Mesodermal cell (in vitro differentiated cells): Measurements from ENCODE around the gene TMEM244.
"Not testable (repeated sequence)": the region's sequence is repeated elsewhere in the genome, so short reads cannot be mapped to it uniquely, and the experiment has no call there.

Experiments
- H3K27ac ChIP-seq: 2 replicates; pipeline ENCODE4 v1.7.0; 2013; ENCODE audit warnings: mild to moderate bottlenecking, low read depth, low read length, moderate library complexity; ENCODE audit not compliant: severe bottlenecking
- H3K36me3 ChIP-seq: 2 replicates; pipeline ENCODE4 v1.7.1; 2013; ENCODE audit warnings: mild to moderate bottlenecking, low read length, moderate library complexity; ENCODE audit not compliant: control insufficient read depth, insufficient read depth
- H3K4me1 ChIP-seq: one replicate; pipeline ENCODE4 v1.7.1; 2013; ENCODE audit warnings: mild to moderate bottlenecking, low read length; ENCODE audit not compliant: insufficient read depth, control insufficient read depth, poor library complexity, severe bottlenecking
- H3K4me3 ChIP-seq: 2 replicates; pipeline ENCODE4 v1.7.0; 2013; ENCODE audit warnings: low read length, control low read depth, mild to moderate bottlenecking; ENCODE audit not compliant: insufficient read depth, poor library complexity, severe bottlenecking; ENCODE audit errors: extremely low read depth
- H3K9me3 ChIP-seq: 2 replicates; pipeline ENCODE4 v1.7.1; 2013; ENCODE audit warnings: mild to moderate bottlenecking, low read length, moderate library complexity; ENCODE audit not compliant: control insufficient read depth
- WGBS, 2 experiments: methylation state at CpG; one replicate each; pipeline ENCODE4 v1.1.5; 2013; ENCODE audit warnings: missing lambda C conversion rate in 2 of 2; ENCODE audit not compliant: insufficient coverage in 2 of 2; 5-methylcytosine and 5-hydroxymethylcytosine counted together

TMEM244 gene

DNA sequence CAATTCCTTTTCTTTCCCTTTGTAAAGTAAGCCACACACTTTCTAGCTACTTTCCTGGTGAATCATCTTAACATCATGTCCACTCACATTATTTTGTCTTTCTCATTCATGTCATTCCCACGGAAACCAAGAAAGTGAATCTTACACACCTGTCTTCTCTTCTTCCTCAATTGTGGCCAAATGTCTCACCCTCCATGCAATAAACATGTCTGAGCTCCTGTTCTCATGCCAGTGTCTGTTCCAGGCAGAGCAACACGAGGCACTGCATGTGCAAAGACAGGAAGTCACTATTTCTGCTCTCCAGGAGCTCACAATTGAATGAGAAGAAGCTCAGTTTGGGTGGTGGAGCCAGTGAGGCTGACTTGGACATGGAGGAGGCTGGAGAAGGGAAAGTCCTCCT is 29.0 kb upstream of the TMEM244 start:
- H3K9me3 ChIP-seq, result no peaks in the 10 kb centered on the region
- H3K27ac ChIP-seq, result no peak overlapping the region
- WGBS, 2 experiments, result 74 to 88% methylated on average over 2 of the region's 2 CpGs
- no peaks in the 10 kb centered on the region for H3K36me3 ChIP-seq
- H3K4me1 ChIP-seq, result peaks cover 6% of the 10 kb centered on the region
- H3K4me3 ChIP-seq, result no peak overlapping the region

DNA sequence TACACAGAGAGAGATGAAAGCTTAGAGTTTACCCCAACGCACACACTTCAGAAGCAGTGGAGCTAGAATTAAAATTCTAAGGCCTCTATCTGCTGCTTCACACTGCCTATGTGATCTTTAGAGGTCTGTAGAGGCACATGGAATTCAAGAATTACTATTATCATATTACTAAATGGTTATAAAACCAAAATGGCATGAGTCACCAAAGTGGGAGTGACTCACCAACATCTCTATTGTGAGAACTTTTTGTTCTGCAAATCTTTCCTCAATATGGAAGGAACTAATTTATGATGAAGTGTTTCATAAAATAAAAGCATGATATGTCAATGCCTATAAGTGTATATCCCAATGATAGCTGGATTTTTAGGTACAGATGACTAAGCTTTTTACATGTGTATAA is 28.5 kb upstream of the TMEM244 start:
- H3K27ac ChIP-seq, result no peak overlapping the region
- H3K4me1 ChIP-seq, result peaks cover 6% of the 10 kb centered on the region
- WGBS, 2 experiments, result no CpG with 5 or more reads among the region's 1 CpG
- H3K36me3 ChIP-seq, result no peaks in the 10 kb centered on the region
- no peaks in the 10 kb centered on the region for H3K9me3 ChIP-seq
- no peak overlapping the region for H3K4me3 ChIP-seq

DNA sequence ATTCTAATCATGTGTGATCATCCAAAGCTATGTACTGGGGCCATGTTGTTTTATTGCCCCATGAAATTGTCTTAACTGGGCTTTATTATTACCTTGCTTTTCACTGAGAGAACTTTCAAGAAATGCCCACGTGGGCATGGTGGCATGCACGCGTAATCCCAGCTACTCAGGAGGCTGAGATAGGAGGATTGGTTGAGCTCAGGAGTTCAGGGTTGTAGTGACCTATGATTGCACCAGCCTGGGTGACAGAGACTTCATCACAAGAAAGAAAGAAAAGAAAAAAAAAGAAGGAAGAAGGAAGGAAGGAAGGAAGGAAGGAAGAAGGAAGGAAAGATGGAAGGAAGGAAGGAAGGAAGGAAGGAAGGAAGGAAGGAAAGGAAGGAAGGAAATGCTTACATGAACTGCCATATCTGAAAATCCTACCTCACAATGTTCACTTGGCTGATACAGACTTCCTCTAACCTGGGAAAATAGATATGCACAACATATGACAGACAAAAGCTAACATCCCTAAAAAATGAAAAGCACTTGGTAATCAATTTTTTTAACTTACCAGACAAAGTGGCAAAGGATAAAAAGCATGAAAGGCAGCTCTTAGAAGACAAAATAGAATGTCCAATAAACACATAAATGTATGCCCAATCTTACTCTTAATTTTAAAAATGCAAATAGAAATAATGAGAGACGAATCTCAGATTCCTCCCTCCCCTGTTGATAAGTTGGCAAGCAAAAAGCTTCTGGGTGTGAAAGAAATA is 25.5 kb upstream of the TMEM244 start:
- Histone ChIP-seq H3K4me3 (no peak overlapping the region), H3K27ac (no peak overlapping the region), H3K36me3 (no peaks in the 10 kb centered on the region), H3K4me1 (peaks cover 6% of the 10 kb centered on the region), H3K9me3 (no peaks in the 10 kb centered on the region)
- WGBS, 2 experiments, result 56 to 67% methylated on average over 3 of the region's 4 CpGs

DNA sequence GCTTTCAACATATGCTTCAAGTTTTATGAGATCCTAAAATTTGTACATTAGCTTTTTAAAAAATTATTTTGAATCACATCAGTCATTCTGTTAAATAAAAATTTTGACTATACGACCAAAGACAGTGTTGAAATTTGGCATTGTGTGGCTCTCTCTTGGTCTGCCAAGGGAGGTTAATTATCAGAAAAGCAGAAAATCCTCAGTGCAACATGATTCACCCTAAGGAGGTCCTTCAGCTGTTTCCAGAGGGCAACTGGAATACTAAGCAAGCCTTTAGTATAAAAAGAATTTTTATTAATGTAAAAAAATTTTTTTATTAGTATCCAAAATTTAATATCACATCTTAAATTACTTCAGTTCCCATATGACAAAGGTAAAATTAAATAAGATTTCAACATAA is 23.1 kb upstream of the TMEM244 start:
- H3K27ac ChIP-seq, result no peak overlapping the region
- no peaks in the 10 kb centered on the region for H3K36me3 ChIP-seq
- WGBS, 2 experiments, result 83% methylated on average over 1 of the region's 1 CpG; no CpG with 5 or more reads in 1 of the 2 experiments
- H3K4me1 ChIP-seq, result no peaks in the 10 kb centered on the region
- no peaks in the 10 kb centered on the region for H3K9me3 ChIP-seq
- no peak overlapping the region for H3K4me3 ChIP-seq

DNA sequence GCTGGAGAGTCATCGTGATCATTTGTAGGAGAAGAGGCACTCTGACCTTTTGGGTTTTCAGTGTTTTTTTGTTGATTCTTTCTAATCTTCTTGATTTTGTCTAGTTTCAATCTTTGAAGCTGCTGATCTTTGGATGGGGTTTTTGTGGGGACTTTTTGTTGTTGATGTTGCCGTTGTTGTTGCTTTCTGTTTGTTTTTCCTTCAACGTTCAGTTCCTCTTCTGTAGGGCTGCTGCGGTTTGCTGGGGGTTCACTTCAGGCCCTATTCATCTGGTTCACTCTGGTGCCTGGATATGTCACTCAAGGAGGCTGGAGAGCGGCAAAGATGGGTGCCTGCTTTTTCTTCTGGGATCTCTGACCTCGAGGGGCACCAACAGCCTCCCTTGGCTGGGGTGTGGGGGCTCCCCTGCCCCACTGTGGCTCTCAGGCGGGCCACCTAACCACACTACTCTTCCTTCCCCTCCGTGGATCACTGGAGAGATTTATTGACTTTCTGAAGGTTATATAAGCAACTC is 21.5 kb upstream of the TMEM244 start:
- 84 to 94% methylated on average over 3 to 4 of the region's 8 CpGs for WGBS, 2 experiments
- H3K27ac ChIP-seq, result no peak overlapping the region
- no peaks in the 10 kb centered on the region for H3K4me1 ChIP-seq
- H3K36me3 ChIP-seq, result no peaks in the 10 kb centered on the region
- H3K4me3 ChIP-seq, result no peak overlapping the region
- H3K9me3 ChIP-seq, result no peaks in the 10 kb centered on the region

DNA sequence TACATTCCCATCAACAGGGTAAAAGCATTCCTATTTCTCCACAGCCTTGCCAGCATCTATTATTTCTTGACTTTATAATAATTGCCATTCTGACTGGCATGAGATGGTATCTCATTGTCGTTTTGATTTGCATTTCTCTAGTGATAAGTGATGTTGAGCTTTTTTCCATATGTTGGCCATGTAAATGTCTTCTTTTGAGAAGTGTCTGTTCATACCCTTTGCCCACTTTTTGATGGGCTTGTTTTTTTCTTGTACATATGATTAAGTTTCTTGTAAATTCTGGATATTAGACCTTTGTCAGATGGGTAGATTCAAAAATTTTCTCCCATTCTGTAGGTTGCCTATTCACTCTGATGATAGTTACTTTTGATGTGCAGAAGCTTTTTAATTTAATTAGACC is 16.8 kb upstream of the TMEM244 start:
- H3K4me1 ChIP-seq, H3K27ac ChIP-seq, H3K4me3 ChIP-seq, H3K36me3 ChIP-seq, H3K9me3 ChIP-seq: not testable (repeated sequence)
- WGBS, 2 experiments, result no CpG with 5 or more reads among the region's 1 CpG

DNA sequence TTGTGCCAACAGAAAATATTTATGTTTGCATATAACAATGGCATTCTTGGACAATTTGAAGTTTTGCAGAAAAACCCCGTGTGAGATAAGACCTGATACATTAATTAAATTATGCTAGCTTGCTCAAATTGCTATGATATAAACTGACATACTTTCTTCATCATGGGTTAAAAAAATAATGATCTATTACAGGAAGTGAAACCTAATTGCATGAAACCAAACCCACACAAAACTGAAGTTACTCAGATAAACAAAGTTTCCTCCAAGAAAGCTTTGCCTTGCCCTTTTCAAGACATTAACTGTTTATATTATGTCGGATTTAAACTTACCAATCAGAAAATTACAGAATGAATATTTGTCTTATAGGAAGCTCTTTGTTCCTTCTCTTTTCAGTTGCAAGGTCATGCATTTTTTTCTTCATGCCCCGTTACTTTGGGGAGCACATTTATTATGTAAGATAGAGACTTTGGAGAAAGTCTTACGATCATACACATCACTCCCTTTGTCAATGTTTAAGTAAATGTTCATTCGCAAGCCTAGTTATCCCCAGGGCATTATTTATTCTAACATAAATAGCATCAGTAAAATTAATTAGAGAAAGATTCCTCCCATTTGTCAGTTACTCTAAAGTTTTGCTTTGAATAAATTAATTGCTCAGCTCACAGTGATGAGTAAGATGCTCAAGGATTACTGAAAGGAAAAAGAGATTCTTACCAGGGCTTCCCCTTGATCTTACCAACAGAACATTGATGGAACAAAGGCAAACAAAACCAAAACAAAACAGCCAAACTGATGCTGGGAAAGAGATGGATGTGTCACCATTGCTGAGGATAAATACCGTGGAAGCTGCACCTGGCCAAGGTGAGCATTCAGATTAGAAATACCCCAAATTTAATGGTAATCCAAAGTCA is 14.8 kb upstream of the TMEM244 start:
- Histone ChIP-seq H3K4me1 (no peaks in the 10 kb centered on the region), H3K36me3 (no peaks in the 10 kb centered on the region), H3K4me3 (no peak overlapping the region), H3K9me3 (no peaks in the 10 kb centered on the region), H3K27ac (no peak overlapping the region)
- WGBS, 2 experiments, result no CpG with 5 or more reads among the region's 6 CpGs

DNA sequence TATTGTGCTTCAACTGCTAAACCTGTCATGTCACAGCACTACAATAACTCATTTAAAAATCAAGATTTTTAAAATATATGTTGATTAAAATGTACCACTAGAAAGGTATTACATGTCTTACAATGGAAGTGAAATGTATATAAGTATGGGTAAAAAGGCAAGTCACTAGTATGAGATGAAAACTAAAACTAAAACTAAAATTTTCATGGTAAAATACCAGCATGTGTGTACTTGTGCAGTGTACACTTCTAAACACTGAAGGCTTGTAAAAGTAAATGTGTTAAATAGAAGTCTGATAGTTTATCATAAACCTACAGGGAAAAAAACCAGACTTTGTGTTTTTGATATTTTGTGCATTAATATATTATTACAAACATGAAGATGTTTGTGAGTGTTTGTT is 13.7 kb upstream of the TMEM244 start:
- H3K36me3 ChIP-seq, result no peaks in the 10 kb centered on the region
- no peak overlapping the region for H3K27ac ChIP-seq
- H3K9me3 ChIP-seq, result no peaks in the 10 kb centered on the region
- H3K4me1 ChIP-seq, result no peaks in the 10 kb centered on the region
- H3K4me3 ChIP-seq, result no peak overlapping the region

DNA sequence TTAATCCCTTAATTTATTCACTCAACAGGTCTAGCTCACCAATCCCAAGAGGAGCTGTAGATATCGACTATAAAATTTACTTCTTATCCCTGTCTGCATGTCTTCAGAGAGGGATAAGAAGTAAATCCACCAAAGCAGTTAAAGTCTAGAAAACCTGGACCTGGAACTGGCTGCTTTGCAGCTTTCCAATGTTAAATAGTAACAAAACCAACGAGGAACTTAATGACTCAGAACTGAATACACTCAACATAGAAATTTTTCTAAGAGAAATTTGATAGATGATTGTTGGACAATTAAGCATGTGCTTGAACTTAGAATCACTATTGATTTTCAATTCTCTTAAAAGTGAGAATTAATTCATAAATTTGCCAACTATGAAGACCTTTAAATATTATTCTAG is 11.5 kb upstream of the TMEM244 start:
- H3K27ac ChIP-seq, result no peak overlapping the region
- H3K9me3 ChIP-seq, result no peaks in the 10 kb centered on the region
- no peaks in the 10 kb centered on the region for H3K36me3 ChIP-seq
- no peak overlapping the region for H3K4me3 ChIP-seq
- WGBS, 2 experiments, result no CpG with 5 or more reads among the region's 2 CpGs
- H3K4me1 ChIP-seq, result no peaks in the 10 kb centered on the region

DNA sequence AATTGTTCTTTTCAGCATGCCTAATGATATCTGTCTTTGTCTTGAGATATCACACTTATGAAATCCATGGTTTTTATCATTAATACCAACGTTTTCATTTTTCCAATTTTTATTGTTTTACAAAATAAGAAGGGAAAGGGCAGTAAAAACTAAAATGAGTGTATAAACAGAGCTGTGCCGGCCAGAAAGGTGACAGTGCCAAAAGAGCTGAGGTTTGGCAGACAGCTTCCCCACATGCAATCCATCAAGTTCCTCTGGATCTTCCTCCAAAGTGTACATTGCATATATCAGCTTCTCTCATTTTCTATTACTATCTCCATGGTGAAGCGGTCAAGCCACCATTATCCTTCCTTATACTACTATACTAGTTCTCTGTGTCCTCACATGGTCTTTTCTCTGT is 10.1 kb upstream of the TMEM244 start:
- 82 to 97% methylated on average over 1 to 2 of the region's 3 CpGs for WGBS, 2 experiments

DNA sequence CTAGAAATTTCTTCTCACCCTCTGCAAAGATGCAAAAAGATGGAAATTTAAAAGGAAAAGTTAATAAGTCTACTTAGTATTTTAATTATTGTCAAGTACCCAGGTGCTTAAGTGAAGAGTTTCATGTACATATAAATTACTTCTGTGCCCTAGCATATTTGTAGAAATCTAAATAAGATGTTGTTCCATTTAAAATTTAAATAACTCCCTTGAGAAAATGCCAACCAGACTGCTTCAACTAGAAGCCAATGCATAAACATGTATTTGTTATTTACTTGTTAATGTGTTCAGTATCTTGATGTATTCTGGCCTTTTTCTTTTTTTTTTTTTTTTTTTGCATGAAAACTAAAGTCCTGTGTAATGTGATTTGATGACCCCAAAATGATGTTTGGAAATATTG is 6.3 kb upstream of the TMEM244 start:
- Histone ChIP-seq H3K4me3 (no peak overlapping the region), H3K4me1 (peaks cover 4% of the 10 kb centered on the region), H3K27ac (no peak overlapping the region), H3K36me3 (no peaks in the 10 kb centered on the region), H3K9me3 (peaks cover 4% of the 10 kb centered on the region)

More for the DNA sequence above, 10.1 kb upstream of the TMEM244 start:
- H3K9me3 ChIP-seq, result no peaks in the 10 kb centered on the region
- H3K27ac ChIP-seq, result no peak overlapping the region
- no peaks in the 10 kb centered on the region for H3K4me1 ChIP-seq
- no peaks in the 10 kb centered on the region for H3K36me3 ChIP-seq
- H3K4me3 ChIP-seq, result no peak overlapping the region
